ENCODE data around the gene DYNLRB1.

The DYNLRB1 gene

GRCh38 chr20:34559311-34560140 lies 43.3 kb downstream of the DYNLRB1 start:
- no peak for DNase-seq

GRCh38 chr20:34560141-34560523 lies 43.9 kb downstream of the DYNLRB1 start:
- DNase-seq: no peak

- no peak for DNase-seq
Observed at GRCh38 chr20:34560614-34561013, 44.4 kb downstream of the DYNLRB1 start.

GRCh38 chr20:34561661-34562060 lies 45.4 kb downstream of the DYNLRB1 start:
- DNase-seq: no peak

GRCh38 chr20:34562641-34563040 lies 46.4 kb downstream of the DYNLRB1 start:
- peak; percentile 47 for DNase-seq

- no peak for DNase-seq
Observed at GRCh38 chr20:34564833-34565232, 48.6 kb downstream of the DYNLRB1 start.

- DNase-seq: no peak
Observed at GRCh38 chr20:34566978-34567891, 51.0 kb downstream of the DYNLRB1 start.

GRCh38 chr20:34567892-34568865 lies 52.0 kb downstream of the DYNLRB1 start:
- DNase-seq: no peak

GRCh38 chr20:34569598-34569997 lies 53.4 kb downstream of the DYNLRB1 start:
- no peak for DNase-seq

GRCh38 chr20:34570859-34571306 lies 54.7 kb downstream of the DYNLRB1 start:
- no peak for DNase-seq

- no peak for DNase-seq
Observed at GRCh38 chr20:34571753-34572152, 55.5 kb downstream of the DYNLRB1 start.

- no peak for DNase-seq
Observed at GRCh38 chr20:34573541-34574300, 57.5 kb downstream of the DYNLRB1 start.

- no peak for DNase-seq
Observed at GRCh38 chr20:34574426-34574825, 58.2 kb downstream of the DYNLRB1 start.

- DNase-seq: no peak
Observed at GRCh38 chr20:34574861-34575260, 58.6 kb downstream of the DYNLRB1 start.

GRCh38 chr20:34575271-34575670 lies 59.0 kb downstream of the DYNLRB1 start:
- DNase-seq: no peak

- no peak for DNase-seq
Observed at GRCh38 chr20:34575756-34576155, 59.5 kb downstream of the DYNLRB1 start.

- no peak for DNase-seq
Observed at GRCh38 chr20:34577061-34577460, 60.8 kb downstream of the DYNLRB1 start.

- DNase-seq: no peak
Observed at GRCh38 chr20:34578025-34578424, 61.8 kb downstream of the DYNLRB1 start.

- DNase-seq: no peak
Observed at GRCh38 chr20:34578521-34578920, 62.3 kb downstream of the DYNLRB1 start.

GRCh38 chr20:34579191-34579978 lies 63.2 kb downstream of the DYNLRB1 start:
- no peak for DNase-seq
